ENCODE data around the gene ENPEP.

DNA sequence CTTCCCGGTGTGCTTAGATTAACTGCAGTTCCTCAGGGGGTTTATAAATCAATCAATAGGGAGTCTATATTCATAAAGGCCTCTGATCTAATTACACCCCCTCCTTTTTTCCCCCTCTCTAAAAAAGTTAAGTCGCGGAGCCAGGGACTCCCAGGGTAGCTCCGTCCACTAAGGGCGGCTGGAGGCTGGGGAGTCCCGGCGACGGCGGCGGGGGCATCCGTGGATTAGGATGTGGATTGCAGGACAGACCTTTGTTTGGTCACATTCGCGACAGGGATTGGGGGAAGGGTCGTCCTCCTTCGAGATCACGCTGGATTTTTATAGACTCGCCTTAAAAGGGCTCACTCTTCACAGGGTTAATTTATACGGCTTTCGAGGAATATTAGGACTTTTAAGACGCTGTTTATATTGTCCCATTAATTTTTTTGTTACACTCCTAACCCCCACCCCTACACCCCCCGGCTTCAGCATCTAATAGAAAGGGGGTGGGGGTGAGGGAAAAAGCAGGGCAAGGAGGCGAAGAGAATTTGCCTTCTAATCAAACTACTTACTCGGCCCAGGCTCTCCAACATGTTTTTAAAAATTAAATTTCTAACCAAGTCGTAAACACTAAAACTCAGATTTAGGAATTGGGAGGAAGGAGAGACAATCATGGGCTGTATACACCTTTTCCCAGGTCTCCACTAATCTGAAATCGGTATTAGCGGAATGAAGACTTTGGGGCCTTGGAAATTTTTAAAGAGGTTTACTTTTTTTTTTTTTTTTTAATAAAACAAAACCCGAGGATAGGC is 138.4 kb downstream of the ENPEP start:
- TF ChIP-seq POLR2A (IDR thresholded peaks at IDR 0.05) (no peak), CTCF (IDR thresholded peaks at IDR 0.05) (no peak)
